BLaER1 treated with 17β-estradiol and CSF1 and Interleukin-3, amounts not matched to agents 10 nM and 100 nM (cell line): ENCODE measurements around the gene TUBGCP5.

Experiments used
- H3K27ac ChIP-seq, 11 experiments: shearing (Covaris generic); formaldehyde crosslinking; 2 replicates each; pipeline ENCODE4 v1.8.1; 2022
- H3K27me3 ChIP-seq, 11 experiments: shearing (Covaris generic); formaldehyde crosslinking; 2 replicates each; pipeline ENCODE4 v1.8.1; 2022
- H3K36me3 ChIP-seq, 11 experiments: shearing (Covaris generic); formaldehyde crosslinking; 2 replicates each; pipeline ENCODE4 v1.8.1; 2022
- H3K4me1 ChIP-seq, 10 experiments: shearing (Covaris generic); formaldehyde crosslinking; 2 replicates each; pipeline ENCODE4 v1.8.1; 2022
- H3K4me2 ChIP-seq, 11 experiments: shearing (Covaris generic); formaldehyde crosslinking; 2 replicates each; pipeline ENCODE4 v1.8.1; 2022
- H3K4me3 ChIP-seq, 10 experiments: shearing (Covaris generic); formaldehyde crosslinking; 2 replicates each; pipeline ENCODE4 v1.8.1; 2022
- H3K9ac ChIP-seq, 11 experiments: shearing (Covaris generic); formaldehyde crosslinking; 2 replicates each; pipeline ENCODE4 v1.8.1; 2022
- H3K9me3 ChIP-seq, 11 experiments: shearing (Covaris generic); formaldehyde crosslinking; replicated peaks in 1 of 11; 2 replicates each; pipeline ENCODE4 v1.8.1; 2022
- H4K20me1 ChIP-seq, 11 experiments: shearing (Covaris generic); formaldehyde crosslinking; 2 replicates each; pipeline ENCODE4 v1.8.1; 2022
- Cebpa-rat ChIP-seq, 11 experiments: shearing (Covaris generic); IDR thresholded peaks; 2 replicates each; pipeline ENCODE4 v1.8.1; 2022

TUBGCP5 gene

DNA sequence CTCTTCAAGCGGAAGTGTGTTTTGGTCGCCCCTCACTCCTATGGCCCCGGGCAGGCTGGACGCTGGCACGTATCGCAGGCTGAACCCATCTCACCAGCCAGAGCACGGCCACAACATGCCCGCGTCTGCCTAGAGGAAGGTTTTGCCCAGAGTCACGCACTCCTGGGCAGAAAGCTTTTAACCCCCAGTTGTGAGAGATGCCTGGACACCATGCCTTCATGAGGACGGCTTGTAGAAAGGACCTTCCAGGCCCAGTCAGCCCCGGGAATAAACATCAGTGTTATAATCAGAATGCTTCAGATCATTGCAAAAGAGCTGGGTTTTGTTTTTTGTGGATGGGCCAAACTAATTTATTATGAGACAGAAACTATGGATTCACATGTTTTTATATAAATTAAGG lies 75.7 kb downstream of the TUBGCP5 start:
- H3K9ac ChIP-seq, result peak overlapping the region in 1 of 11 experiments; percentile 42; a peak in 1 of 22 replicates
- no peak overlapping the region for H3K4me3 ChIP-seq
- H3K27ac ChIP-seq, result peak overlapping the region in 3 of 11 experiments; percentile 4 to 41 (median 29); a peak in 3 of 22 replicates

GRCh38 chr15:22962611-22963010 lies 76.8 kb downstream of the TUBGCP5 start:
- no peak for TF ChIP-seq Cebpa-rat (IDR thresholded peaks at IDR 0.05)
- H3K4me2 ChIP-seq, result peak overlapping the region; percentile 73 to 100 (median 94); a peak in 21 of 22 replicates
- peaks cover 0 to 24% (median 12%) of the 10 kb centered on the region in 11 experiments; a peak in 10 of 22 replicates for H3K36me3 ChIP-seq
- H3K4me3 ChIP-seq, result no peak overlapping the region
- no peaks in the 10 kb centered on the region; a peak in 1 of 22 replicates for H3K27me3 ChIP-seq
- no peak overlapping the region for H3K9ac ChIP-seq
- H4K20me1 ChIP-seq, result peaks cover 83 to 100% (median 100%) of the 10 kb centered on the region in 11 experiments
- no peaks in the 10 kb centered on the region for H3K9me3 ChIP-seq
- H3K27ac ChIP-seq, result no peak overlapping the region
- peaks cover 85 to 99% (median 94%) of the 10 kb centered on the region in 10 experiments for H3K4me1 ChIP-seq

More for the DNA sequence above, 75.7 kb downstream of the TUBGCP5 start:
- peaks cover 85 to 99% (median 94%) of the 10 kb centered on the region in 10 experiments for H3K4me1 ChIP-seq
- TF ChIP-seq Cebpa-rat (IDR thresholded peaks at IDR 0.05), result no peak
- H4K20me1 ChIP-seq, result peaks cover 83 to 100% (median 100%) of the 10 kb centered on the region in 11 experiments
- peaks cover 0 to 24% (median 12%) of the 10 kb centered on the region in 11 experiments; a peak in 10 of 22 replicates for H3K36me3 ChIP-seq
- no peaks in the 10 kb centered on the region; a peak in 1 of 22 replicates for H3K27me3 ChIP-seq
- peak overlapping the region; percentile 73 to 100 (median 94) for H3K4me2 ChIP-seq
- H3K9me3 ChIP-seq, result no peaks in the 10 kb centered on the region

GRCh38 chr15:22961762-22962161 lies 77.6 kb downstream of the TUBGCP5 start:
- H3K27me3 ChIP-seq, result no peaks in the 10 kb centered on the region; a peak in 1 of 22 replicates
- H3K4me1 ChIP-seq, result peaks cover 87 to 99% (median 94%) of the 10 kb centered on the region in 10 experiments
- H3K36me3 ChIP-seq, result peaks cover 0 to 18% (median 11%) of the 10 kb centered on the region in 11 experiments; a peak in 10 of 22 replicates
- H4K20me1 ChIP-seq, result peaks cover 77 to 100% (median 100%) of the 10 kb centered on the region in 11 experiments
- H3K4me3 ChIP-seq, result peak overlapping the region in 1 of 10 experiments; percentile 17; a peak in 1 of 20 replicates
- peak overlapping the region in 5 of 11 experiments; percentile 13 to 44 (median 19); a peak in 3 of 22 replicates for H3K9ac ChIP-seq
- no peaks in the 10 kb centered on the region for H3K9me3 ChIP-seq
- TF ChIP-seq Cebpa-rat (IDR thresholded peaks at IDR 0.05), result no peak
- peak overlapping the region in 4 of 11 experiments; percentile 12 to 41 (median 38); a peak in 6 of 22 replicates for H3K27ac ChIP-seq
- H3K4me2 ChIP-seq, result peak overlapping the region; percentile 80 to 100 (median 96)

DNA sequence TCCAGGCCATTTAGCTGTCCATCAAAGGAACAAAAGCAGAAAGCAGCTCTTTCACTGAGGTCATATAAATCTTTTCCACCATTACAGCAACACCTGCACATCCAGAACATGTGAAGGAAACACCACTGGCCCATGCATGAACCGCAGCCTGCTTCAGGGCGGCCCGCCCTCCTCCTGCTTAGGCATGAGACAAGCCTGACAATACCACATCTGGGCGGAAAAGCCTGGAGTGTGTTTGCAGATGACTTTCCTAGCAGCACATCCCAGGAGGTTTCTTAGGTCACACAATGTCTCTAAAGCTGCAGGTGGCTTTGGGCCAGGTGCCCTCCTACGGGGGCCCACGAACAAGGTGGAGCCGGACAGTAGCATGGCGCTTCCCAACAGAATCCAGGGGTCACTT lies 78.8 kb downstream of the TUBGCP5 start:
- no peak for TF ChIP-seq Cebpa-rat (IDR thresholded peaks at IDR 0.05)
- Histone ChIP-seq H3K4me3 (peak overlapping the region in 3 of 10 experiments; percentile 22 to 50 (median 39); a peak in 3 of 20 replicates), H3K27ac (peak overlapping the region in 2 of 11 experiments; percentile 34 to 38; a peak in 2 of 22 replicates), H3K4me2 (peak overlapping the region; percentile 80 to 100 (median 96)), H3K4me1 (peaks cover 93 to 100% (median 99%) of the 10 kb centered on the region in 10 experiments), H3K9me3 (no peaks in the 10 kb centered on the region), H4K20me1 (peaks cover 79 to 100% (median 100%) of the 10 kb centered on the region in 11 experiments), H3K36me3 (peaks cover 0 to 9% (median 3%) of the 10 kb centered on the region in 11 experiments; a peak in 8 of 22 replicates), H3K27me3 (no peaks in the 10 kb centered on the region; a peak in 1 of 22 replicates), H3K9ac (peak overlapping the region in 5 of 11 experiments; percentile 16 to 60 (median 44); a peak in 4 of 22 replicates)

DNA sequence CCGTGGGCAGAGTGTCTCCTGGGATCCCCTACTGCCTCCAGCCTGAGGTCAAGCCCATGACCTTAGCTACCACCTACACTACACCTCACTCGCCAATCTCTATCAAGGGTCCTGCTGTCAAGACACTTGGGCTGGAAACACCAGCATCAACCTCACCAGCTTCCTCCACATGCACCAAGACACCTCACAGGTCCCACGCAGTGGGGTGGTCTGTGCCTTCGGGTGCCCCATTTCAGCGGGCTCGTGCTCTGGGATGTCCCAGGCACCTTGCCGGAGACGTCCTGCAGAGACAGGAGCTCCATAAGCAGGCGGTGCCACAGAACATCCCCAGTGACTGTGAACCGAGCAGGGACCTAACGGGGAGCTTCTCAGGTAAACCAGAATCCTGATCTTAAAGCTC lies 79.2 kb downstream of the TUBGCP5 start:
- peaks cover 79 to 100% (median 100%) of the 10 kb centered on the region in 11 experiments for H4K20me1 ChIP-seq
- peaks cover 0 to 8% (median 0%) of the 10 kb centered on the region in 11 experiments; a peak in 3 of 22 replicates for H3K36me3 ChIP-seq
- no peak for TF ChIP-seq Cebpa-rat (IDR thresholded peaks at IDR 0.05)
- peak overlapping the region; percentile 80 to 100 (median 96) for H3K4me2 ChIP-seq
- peak overlapping the region in 9 of 11 experiments; percentile 14 to 60 (median 44); a peak in 11 of 22 replicates for H3K9ac ChIP-seq
- H3K4me1 ChIP-seq, result peaks cover 97 to 100% (median 100%) of the 10 kb centered on the region in 10 experiments
- H3K4me3 ChIP-seq, result peak overlapping the region in 4 of 10 experiments; percentile 12 to 50 (median 30); a peak in 7 of 20 replicates
- H3K27me3 ChIP-seq, result no peaks in the 10 kb centered on the region; a peak in 1 of 22 replicates
- H3K27ac ChIP-seq, result peak overlapping the region in 6 of 11 experiments; percentile 11 to 41 (median 26); a peak in 9 of 22 replicates
- H3K9me3 ChIP-seq, result no peaks in the 10 kb centered on the region

DNA sequence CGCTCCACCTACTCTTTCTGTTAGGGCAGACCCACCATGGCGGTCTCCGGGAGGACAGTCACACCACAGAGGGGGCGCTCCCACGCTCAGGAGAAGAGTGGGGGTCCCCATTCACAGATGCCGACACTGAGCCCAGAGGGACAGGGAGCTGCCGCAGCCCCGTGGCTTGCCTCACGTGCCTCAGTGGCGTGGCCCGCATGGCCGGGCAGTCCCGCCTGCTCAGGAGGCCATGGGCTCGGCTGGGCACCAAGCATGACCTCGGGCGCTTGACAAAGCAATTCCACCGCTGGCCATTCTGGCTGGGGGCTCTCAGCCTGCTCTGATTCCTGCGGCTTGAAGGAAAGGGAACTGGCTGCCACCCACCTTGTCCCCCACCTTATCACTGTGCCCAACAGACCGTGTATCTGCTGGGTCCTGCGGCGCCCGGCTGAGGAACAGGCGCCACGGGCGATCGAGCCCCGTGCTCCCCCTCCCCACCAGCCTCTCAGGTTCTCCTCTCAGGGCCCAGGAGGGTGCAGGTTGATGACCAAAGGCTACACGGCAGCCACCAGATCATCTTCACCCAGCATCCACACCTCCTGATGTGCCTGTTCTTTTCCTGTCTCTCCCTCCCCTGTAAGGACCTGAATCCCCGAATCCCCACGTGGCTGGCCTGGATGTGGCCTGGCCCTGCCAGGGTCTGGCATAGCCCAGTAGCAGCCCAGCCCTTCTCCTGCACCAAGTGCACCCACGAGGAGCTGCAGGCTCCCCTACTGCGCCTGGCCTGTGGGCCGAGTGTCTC lies 79.9 kb downstream of the TUBGCP5 start:
- peak overlapping the region; percentile 80 to 100 (median 96) for H3K4me2 ChIP-seq
- peaks cover 0 to 8% (median 0%) of the 10 kb centered on the region in 11 experiments; a peak in 1 of 22 replicates for H3K36me3 ChIP-seq
- TF ChIP-seq Cebpa-rat (IDR thresholded peaks at IDR 0.05), result no peak
- H3K4me3 ChIP-seq, result peak overlapping the region in 9 of 10 experiments; percentile 3 to 50 (median 22); a peak in 13 of 20 replicates
- peak overlapping the region in 10 of 11 experiments; percentile 14 to 60 (median 38); a peak in 14 of 22 replicates for H3K9ac ChIP-seq
- H3K9me3 ChIP-seq, result no peaks in the 10 kb centered on the region
- peaks cover 79 to 100% (median 100%) of the 10 kb centered on the region in 11 experiments for H4K20me1 ChIP-seq
- H3K27me3 ChIP-seq, result no peaks in the 10 kb centered on the region; a peak in 1 of 22 replicates
- H3K4me1 ChIP-seq, result peaks cover 100% of the 10 kb centered on the region in 10 experiments
- H3K27ac ChIP-seq, result peak overlapping the region in 9 of 11 experiments; percentile 11 to 59 (median 34); a peak in 14 of 22 replicates

GRCh38 chr15:22958487-22959280 lies 80.7 kb downstream of the TUBGCP5 start:
- Histone ChIP-seq H3K27ac (peak overlapping the region in 9 of 11 experiments; percentile 17 to 59 (median 41); a peak in 13 of 22 replicates), H3K9ac (peak overlapping the region in 10 of 11 experiments; percentile 6 to 60 (median 45); a peak in 13 of 22 replicates), H3K4me1 (peaks cover 100% of the 10 kb centered on the region in 10 experiments), H3K36me3 (peaks cover 0 to 8% (median 0%) of the 10 kb centered on the region in 11 experiments; a peak in 1 of 22 replicates), H3K27me3 (no peaks in the 10 kb centered on the region; a peak in 2 of 22 replicates), H3K4me2 (peak overlapping the region; percentile 80 to 100 (median 96)), H4K20me1 (peaks cover 73 to 100% (median 99%) of the 10 kb centered on the region in 11 experiments), H3K4me3 (peak overlapping the region in 8 of 10 experiments; percentile 12 to 50 (median 28); a peak in 10 of 20 replicates), H3K9me3 (no peaks in the 10 kb centered on the region)
- TF ChIP-seq Cebpa-rat (IDR thresholded peaks at IDR 0.05), result no peak

GRCh38 chr15:22956978-22957260 lies 82.5 kb downstream of the TUBGCP5 start:
- Histone ChIP-seq H3K27me3 (no peaks in the 10 kb centered on the region; a peak in 2 of 22 replicates), H3K27ac (peak overlapping the region; percentile 26 to 86 (median 77); a peak in 19 of 22 replicates), H3K4me2 (peak overlapping the region; percentile 80 to 100 (median 96)), H3K4me1 (peaks cover 100% of the 10 kb centered on the region in 10 experiments), H3K9ac (peak overlapping the region; percentile 48 to 77 (median 72); a peak in 12 of 22 replicates), H4K20me1 (peaks cover 57 to 100% (median 98%) of the 10 kb centered on the region in 11 experiments), H3K4me3 (peak overlapping the region in 5 of 10 experiments; percentile 6 to 53 (median 14); a peak in 4 of 20 replicates), H3K36me3 (no peaks in the 10 kb centered on the region), H3K9me3 (no peaks in the 10 kb centered on the region)
- TF ChIP-seq Cebpa-rat (IDR thresholded peaks at IDR 0.05), result peak in 4 of 11 experiments; percentile 15 to 58 (median 26); a peak in 4 of 22 replicates
